WERI-Rb-1 (cell line): ENCODE data around the gene CAMLG.
A peak's percentile ranks its signal among the peaks of the same experiment; 100 is the strongest.
"Not testable (repeated sequence)": the region's sequence is repeated elsewhere in the genome, so short reads cannot be mapped to it uniquely, and the experiment has no call there.

ENCODE experiments used
- DNase-seq: peaks from one replicate; pipeline ENCODE4 v3.0.0-alpha.2; 2020
- H3K27ac ChIP-seq: fragments of 250-450 bp; sonication (Bioruptor Pico); 2 replicates; pipeline ENCODE4 v1.5.1; 2020; ENCODE audit warnings: mild to moderate bottlenecking, moderate library complexity
- H3K27me3 ChIP-seq: fragments of 250-450 bp; sonication (Bioruptor Pico); 2 replicates; pipeline ENCODE4 v1.5.1; 2021; ENCODE audit warnings: mild to moderate bottlenecking, low read depth, moderate library complexity; ENCODE audit not compliant: insufficient read depth, severe bottlenecking
- H3K36me3 ChIP-seq: fragments of 250-450 bp; sonication (Bioruptor Pico); 2 replicates; pipeline ENCODE4 v1.5.1; 2020; ENCODE audit warnings: mild to moderate bottlenecking, moderate library complexity
- H3K4me3 ChIP-seq: 2 replicates; pipeline ENCODE4 v1.5.1; 2011; ENCODE audit warnings: low read depth, mild to moderate bottlenecking, control low read depth, low read length
- H3K9me3 ChIP-seq: fragments of 250-450 bp; sonication (Bioruptor Pico); 2 replicates; pipeline ENCODE4 v1.5.1; 2021; ENCODE audit warnings: mild to moderate bottlenecking, moderate library complexity; ENCODE audit not compliant: severe bottlenecking
- TF ChIP-seq, protein P1 (sequence below): IDR thresholded peaks from 2 replicates; pipeline ENCODE4 v1.5.1; 2011; ENCODE audit warnings: low read depth, mild to moderate bottlenecking, control low read depth, inconsistent platforms, low read length

The CAMLG gene

DNA sequence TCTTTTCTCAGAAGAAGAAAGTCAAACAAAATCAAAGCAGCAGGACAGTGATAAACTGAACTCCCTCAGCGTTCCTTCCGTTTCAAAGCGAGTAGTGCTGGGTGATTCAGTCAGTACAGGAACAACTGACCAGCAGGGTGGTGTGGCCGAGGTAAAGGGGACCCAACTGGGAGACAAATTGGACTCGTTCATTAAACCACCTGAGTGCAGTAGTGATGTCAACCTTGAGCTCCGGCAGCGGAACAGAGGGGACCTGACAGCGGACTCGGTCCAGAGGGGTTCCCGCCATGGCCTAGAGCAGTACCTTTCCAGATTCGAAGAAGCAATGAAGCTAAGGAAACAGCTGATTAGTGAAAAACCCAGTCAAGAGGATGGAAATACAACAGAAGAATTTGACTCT is 2.7 kb downstream of the CAMLG start:
- Histone ChIP-seq H3K27me3 (no peaks in the 10 kb centered on the region), H3K27ac (no peak overlapping the region), H3K36me3 (peaks cover 34% of the 10 kb centered on the region), H3K9me3 (no peaks in the 10 kb centered on the region), H3K4me3 (no peak overlapping the region)
- TF ChIP-seq, protein P1, sequence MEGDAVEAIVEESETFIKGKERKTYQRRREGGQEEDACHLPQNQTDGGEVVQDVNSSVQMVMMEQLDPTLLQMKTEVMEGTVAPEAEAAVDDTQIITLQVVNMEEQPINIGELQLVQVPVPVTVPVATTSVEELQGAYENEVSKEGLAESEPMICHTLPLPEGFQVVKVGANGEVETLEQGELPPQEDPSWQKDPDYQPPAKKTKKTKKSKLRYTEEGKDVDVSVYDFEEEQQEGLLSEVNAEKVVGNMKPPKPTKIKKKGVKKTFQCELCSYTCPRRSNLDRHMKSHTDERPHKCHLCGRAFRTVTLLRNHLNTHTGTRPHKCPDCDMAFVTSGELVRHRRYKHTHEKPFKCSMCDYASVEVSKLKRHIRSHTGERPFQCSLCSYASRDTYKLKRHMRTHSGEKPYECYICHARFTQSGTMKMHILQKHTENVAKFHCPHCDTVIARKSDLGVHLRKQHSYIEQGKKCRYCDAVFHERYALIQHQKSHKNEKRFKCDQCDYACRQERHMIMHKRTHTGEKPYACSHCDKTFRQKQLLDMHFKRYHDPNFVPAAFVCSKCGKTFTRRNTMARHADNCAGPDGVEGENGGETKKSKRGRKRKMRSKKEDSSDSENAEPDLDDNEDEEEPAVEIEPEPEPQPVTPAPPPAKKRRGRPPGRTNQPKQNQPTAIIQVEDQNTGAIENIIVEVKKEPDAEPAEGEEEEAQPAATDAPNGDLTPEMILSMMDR: no peak
- no peak for DNase-seq

DNA sequence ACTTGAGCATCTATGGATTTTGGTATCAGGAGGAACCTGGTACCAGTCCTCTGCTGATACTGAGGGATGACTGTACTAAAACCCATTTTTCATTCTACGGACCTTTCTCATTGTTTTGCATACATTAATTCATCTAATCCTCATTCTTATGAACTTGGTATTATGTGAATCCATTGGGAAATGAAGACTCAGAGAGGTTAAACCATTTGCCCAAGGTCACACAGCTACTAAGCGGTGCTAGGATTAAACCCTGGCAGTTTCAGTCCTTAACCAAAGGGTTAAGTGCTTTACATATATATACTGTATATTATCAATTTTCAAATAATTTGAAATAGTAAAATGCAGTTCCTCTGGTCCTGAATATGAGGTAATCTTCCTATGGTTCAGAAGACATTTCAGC is 3.8 kb downstream of the CAMLG start:
- TF ChIP-seq, protein P1: no peak
- no peaks in the 10 kb centered on the region for H3K27me3 ChIP-seq

DNA sequence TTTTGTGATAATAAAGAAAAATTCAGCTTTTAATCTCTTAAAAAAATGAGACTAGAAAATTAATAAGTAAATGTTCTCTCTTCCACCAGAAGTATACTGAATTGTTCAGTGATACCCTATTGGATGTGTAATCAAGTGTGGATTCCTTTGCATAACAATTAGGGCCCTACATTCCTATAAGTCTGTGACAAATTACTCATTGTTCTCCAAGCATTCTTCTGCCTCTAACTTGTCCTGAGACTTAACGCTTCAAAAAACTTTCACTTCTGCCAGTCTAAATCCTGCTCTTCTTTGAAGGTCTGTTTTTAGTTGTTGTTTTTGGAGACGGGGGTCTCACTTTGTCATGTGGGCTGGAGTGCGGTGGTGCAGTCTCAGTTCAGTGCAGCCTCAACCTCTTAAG is 11.1 kb downstream of the CAMLG start:
- peaks cover 12% of the 10 kb centered on the region for H3K36me3 ChIP-seq
- no peak for DNase-seq
- no peak overlapping the region for H3K4me3 ChIP-seq
- H3K27me3 ChIP-seq: no peaks in the 10 kb centered on the region
- TF ChIP-seq, protein P1: no peak
- no peak overlapping the region for H3K27ac ChIP-seq
- H3K9me3 ChIP-seq: no peaks in the 10 kb centered on the region

More for the DNA sequence above, 3.8 kb downstream of the CAMLG start:
- Histone ChIP-seq H3K9me3 (no peaks in the 10 kb centered on the region), H3K4me3 (no peak overlapping the region), H3K36me3 (peaks cover 34% of the 10 kb centered on the region), H3K27ac (no peak overlapping the region)
- DNase-seq: no peak

DNA sequence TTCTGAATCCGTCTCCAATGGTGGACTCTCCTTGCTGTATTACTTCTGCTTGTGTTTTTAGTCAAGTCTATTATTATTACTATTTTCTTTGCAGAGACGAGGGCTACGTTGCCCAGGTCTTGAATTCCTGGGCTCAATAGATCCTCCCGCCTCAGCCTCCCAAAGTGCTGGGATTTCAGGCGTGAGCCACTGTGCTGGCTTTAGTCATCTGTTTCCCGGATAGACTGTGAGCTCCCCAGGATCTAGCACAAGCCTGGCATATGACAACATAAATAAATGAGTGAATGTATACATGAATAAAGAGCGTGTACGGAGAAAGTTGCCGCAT is 19.8 kb downstream of the CAMLG start:
- no peaks in the 10 kb centered on the region for H3K27me3 ChIP-seq
- H3K9me3 ChIP-seq: no peaks in the 10 kb centered on the region
- H3K4me3 ChIP-seq: peak overlapping the region; percentile 91
- peaks cover 30% of the 10 kb centered on the region for H3K36me3 ChIP-seq
- H3K27ac ChIP-seq: peak overlapping the region; percentile 96
- TF ChIP-seq, protein P1: no peak
- DNase-seq: no peak

DNA sequence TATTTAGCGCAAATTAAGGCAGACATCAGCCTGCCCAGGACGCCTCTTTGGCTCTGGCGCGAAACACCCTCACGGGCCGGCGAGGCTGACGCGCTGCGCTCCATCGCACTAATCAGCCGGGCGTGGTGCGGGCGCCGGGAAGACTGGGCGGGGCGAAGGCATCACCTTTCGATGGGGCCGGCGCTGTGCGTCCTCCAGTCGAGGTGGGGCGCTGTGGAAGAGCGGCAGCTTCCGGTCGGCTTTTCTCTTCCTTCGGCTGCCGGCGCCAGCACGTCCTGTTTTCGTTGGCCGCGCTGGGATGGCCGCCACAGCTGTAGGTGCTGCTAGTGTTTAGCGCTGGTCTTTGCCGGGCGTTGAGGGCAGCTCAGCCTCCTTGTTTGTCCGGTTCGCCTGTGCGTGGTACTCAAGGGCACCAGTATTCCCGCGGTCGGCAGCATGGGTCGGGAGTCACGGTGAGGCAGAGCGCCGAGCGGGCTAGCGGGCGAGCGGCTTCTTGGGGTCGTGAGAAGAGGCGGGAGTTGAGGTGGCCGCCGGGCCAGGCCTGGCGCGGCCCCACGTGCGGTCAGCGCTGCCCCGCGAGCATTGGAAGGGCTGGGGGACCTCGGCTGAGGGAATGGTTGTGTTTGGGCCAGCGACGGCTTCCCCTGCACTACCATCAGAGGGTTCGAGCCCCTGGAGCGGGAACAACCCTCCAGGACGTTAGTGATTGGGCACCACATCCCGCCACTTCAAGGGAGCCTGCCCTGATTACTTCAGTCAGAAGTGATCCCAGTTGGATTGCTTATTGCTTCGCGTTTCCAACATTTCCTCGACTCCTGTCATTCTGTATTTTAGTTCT is 20.4 kb downstream of the CAMLG start, which contains the start of gene DDX46:
TSS of gene DDX46 (plus strand) at position 276 of the 838 bp plus-strand sequence. CDS start at position 436, 160 bp downstream.
- H3K4me3 ChIP-seq: peak within 1 kb of the TSS; percentile 91
- peaks cover 36% of the 10 kb centered on the region for H3K36me3 ChIP-seq
- peak; percentile 97 for DNase-seq
- H3K9me3 ChIP-seq: no peaks in the 10 kb centered on the region
- H3K27me3 ChIP-seq: no peaks in the 10 kb centered on the region
- peak within 1 kb of the TSS; percentile 96 for H3K27ac ChIP-seq
- TF ChIP-seq, protein P1: peak; percentile 90

DNA sequence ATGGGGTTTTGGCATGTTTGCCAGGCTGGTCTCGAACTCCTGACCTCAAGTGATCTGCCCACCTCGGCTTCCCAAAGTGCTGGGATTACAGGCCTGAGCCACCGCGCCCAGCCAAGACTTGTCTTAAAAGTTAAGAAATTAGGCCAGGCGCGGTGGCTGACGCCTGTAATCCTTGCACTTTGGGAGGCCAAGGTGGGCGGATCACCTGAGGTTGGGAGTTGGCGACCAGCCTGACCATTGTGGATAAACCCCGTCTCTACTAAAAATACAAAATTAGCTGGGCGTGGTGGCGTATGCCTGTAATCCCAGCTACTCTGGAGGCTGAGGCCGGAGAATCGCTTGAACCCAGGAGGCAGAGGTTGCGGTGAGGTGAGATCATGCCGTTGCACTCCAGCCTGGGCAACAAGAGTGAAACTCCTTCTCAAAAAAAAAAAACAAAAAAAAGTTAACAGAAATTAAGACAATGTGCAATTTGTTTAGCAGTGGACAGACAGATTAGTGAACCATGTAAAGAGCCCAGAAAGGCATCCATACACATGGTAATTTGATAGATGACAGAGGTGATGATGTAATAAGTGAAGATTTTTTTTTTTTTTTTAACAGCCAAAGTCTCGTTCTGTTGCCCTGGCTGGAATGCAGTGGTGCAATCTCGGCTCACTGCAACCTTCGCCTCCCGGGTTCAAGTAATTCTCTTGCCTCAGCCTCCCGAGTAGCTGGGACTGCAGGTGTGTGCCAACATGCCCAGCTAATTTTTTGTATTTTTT is 29.4 kb downstream of the CAMLG start:
- DNase-seq, H3K27ac ChIP-seq, H3K4me3 ChIP-seq, H3K27me3 ChIP-seq, H3K9me3 ChIP-seq: not testable (repeated sequence)
- H3K36me3 ChIP-seq: peaks cover 95% of the 10 kb centered on the region
